ENCODE results near the gene CCDC70.
"Not testable (repeated sequence)": the region's sequence is repeated elsewhere in the genome, so short reads cannot be mapped to it uniquely, and the experiment has no call there.

The CCDC70 gene

GRCh38 chr13:51865838-51866237, 4.1 kb downstream of the CCDC70 start:
- DNase-seq: no peak

DNA sequence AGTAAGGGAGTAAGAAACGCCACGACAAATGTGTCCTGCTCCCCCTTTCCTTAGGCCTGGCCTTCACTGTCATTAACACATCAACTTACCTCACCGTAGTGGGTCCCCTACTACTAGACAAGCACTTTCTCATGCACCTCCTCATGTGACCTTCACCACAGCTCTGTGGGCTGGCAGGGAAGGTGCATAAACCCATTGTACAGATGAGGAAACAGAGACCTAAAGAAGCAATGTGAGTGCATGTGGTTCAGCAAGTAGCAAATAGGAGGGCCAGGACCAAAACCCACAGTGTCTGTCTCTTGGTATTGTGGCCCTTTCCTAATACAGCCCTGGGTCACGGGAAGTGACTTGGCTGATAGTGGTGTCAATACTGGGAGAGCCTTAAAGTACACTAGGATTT, 5.3 kb downstream of the CCDC70 start:
- no peak for DNase-seq

GRCh38 chr13:51869916-51870315, 8.1 kb downstream of the CCDC70 start:
- DNase-seq: no peak

DNA sequence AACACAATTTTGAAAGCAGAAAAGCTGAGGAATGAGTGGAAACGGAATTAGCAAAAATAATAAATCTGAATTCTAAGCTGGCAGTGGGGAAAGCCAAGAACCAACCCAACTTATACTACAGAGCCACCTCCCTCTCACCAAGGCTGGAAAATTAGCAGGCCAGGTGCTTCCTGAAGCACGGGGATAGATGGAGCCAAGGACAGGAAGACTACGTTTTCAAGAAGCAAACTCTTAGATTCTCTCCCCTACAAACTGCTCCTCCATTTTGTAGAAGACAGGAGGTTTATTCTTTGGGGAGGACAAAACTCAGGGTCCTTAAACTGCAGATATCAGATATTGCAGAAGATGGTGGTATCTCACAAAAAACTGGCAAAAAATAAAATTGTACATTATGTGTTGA, 8.8 kb downstream of the CCDC70 start:
- DNase-seq: no peak

- DNase-seq: no peak
These were observed 11.5 kb downstream of the CCDC70 start for GRCh38 chr13:51873117-51873798.

GRCh38 chr13:51873837-51874236, 12.1 kb downstream of the CCDC70 start:
- DNase-seq: no peak

GRCh38 chr13:51874651-51875050, 12.9 kb downstream of the CCDC70 start:
- no peak for DNase-seq

- no peak for DNase-seq
These were observed 17.4 kb downstream of the CCDC70 start for GRCh38 chr13:51879133-51879532.

GRCh38 chr13:51881296-51881695, 19.5 kb downstream of the CCDC70 start:
- DNase-seq: no peak

GRCh38 chr13:51882570-51883225, 20.9 kb downstream of the CCDC70 start:
- no peak for DNase-seq

- DNase-seq: no peak
These were observed 21.4 kb downstream of the CCDC70 start for GRCh38 chr13:51883226-51883600.

DNA sequence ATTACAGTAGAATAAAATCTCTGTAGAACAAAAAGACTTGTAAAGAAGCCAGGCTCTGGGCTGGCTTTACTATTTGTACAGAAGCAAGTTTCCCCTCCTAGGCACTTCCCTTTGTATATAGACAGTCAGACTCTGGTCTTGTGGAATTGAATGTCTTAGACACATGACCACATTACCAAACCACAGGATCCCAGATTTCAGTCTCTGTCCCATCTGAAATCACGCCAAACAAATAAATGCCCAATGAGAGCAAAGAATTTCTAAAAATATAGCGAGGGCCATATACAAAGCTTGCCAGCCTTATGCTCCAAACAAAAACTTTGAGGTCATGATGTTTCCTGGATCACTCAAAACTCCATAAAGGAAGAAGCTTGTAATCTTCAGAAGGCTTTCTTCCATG, 23.9 kb downstream of the CCDC70 start:
- DNase-seq: no peak

DNA sequence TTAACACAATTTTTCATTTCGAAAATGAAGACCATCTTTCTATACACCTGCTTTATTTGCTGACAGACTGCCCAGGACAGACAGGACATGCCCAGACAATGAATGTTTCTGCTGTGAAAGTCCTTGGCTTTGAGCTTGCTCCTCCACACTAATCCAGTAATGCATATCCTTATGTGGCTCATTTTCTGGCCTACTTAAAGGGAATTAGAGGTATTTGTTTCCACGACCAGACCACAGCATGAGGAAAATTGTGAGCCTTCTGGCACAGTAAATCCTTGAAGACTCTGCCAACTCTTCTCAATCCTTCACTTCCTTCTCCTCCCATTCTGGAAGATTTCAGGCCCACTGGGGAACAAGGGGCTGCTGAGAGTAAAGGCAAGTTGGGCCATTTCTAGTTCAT, 25.7 kb downstream of the CCDC70 start:
- DNase-seq: no peak

DNA sequence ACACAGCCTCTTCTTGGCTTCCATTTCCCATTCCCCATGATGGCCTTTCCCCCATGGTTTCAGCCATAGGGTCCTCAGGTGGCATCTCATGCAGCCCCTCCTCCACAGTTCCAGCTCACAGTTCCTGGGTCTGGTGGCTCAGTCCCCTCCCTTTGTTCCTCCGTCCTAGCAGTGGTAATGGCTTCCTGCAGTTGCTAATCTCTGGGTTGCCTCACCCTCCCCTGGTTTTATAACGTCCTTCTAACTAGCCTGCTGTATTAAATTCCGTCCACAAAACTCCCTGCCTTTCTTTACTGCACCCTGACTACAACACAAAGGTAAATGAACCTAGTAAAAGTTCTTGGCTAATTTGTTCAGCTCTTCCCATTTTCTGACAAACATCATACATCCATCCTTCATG, 30.9 kb downstream of the CCDC70 start:
- no peak for DNase-seq

DNA sequence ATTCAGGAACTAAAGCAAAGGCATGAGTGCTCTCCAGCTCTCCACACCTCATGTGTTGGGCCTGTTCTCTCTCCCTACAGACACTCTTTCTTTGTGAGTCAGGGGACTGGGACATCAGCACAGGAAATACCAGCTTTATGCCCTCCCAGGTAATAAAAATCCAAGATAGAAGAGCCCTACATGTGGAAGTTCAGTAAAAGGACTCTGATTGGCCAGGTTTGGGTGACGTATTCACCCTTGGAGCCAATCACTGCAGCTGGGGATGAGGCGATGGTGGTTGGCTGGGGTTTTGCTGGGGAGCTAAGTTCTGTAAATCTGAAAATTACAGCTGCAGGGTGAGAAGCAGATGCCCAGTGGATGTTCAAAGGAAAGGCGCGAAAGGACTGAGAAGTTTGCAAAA, 32.5 kb downstream of the CCDC70 start:
- no peak for DNase-seq

GRCh38 chr13:51895906-51896888, 34.4 kb downstream of the CCDC70 start:
- DNase-seq: peak; percentile 40 to 51

DNA sequence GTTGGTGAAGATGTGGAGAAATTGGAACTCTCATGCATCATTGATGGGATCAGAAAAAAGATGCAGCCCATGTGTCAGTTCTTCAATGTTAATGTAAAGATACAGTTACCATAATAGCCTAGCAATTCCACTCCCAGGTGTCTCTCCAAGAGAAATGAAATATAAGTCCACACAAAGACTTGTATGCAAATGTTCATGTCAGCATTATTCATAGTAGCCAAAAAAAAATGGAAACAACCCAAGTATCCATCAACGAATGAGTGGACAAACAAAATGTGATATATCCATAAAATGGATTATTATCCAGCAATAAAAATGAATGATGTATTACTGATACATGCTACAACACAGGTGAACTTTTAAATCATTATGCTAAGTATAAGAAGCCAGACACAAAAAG, 38.7 kb downstream of the CCDC70 start:
- DNase-seq: no peak

DNA sequence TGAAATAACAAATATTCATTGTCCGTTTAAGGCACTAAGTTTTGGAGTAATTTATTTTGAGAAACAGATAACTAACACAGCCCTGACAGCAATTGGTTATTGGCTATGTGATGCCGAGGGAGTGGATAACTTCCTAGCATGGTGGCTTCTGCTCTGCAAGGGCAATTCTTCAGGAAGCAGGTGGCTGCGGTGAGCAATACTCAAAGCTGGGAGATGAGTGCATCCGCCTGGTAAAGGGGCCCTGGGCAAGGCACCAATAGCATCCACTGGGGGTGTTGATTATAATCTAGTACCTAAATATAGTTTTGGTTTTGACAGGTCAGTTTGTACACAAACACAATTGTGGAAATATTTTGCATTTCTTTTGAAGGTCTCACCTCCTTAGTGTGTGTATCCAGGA, 41.0 kb downstream of the CCDC70 start:
- no peak for DNase-seq

DNA sequence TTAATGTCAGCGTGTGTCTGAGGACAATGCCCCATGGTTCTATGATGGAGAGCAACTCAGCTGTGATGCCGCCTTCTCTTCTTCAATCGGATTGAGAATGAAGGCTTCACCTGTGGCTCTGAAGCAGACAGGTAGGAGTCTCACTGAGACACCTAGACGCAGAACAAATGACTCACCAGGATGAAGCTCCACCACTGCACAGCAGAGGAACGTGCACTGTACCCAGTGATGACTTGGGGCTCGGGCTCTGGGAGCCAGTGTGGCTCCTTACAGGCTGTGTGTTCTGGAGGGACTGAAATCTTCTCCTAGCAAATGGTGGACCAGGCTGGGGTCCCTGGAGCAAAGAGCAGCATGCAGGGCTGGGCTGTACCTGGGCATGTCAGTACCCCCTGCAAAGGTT, 44.0 kb downstream of the CCDC70 start:
- DNase-seq: no peak

DNA sequence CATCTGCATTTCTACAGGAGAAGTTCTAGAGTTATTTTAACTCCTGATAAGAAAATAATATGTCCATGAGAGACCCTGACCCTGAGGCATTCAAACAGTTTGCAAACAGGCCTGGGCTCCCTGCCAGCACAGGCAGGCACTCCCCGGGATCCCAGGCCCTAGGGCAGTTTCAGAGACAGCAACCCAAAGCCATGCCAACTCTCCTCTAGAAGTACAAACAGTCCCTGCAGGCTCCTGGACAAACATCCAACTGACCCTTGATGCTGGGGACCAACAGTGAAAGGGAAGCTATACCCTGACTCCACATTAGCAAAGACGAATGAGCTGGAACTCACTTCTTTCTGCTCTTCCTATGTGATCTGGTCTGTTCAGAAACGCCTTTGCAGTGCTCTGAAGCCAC, 44.8 kb downstream of the CCDC70 start:
- no peak for DNase-seq

DNA sequence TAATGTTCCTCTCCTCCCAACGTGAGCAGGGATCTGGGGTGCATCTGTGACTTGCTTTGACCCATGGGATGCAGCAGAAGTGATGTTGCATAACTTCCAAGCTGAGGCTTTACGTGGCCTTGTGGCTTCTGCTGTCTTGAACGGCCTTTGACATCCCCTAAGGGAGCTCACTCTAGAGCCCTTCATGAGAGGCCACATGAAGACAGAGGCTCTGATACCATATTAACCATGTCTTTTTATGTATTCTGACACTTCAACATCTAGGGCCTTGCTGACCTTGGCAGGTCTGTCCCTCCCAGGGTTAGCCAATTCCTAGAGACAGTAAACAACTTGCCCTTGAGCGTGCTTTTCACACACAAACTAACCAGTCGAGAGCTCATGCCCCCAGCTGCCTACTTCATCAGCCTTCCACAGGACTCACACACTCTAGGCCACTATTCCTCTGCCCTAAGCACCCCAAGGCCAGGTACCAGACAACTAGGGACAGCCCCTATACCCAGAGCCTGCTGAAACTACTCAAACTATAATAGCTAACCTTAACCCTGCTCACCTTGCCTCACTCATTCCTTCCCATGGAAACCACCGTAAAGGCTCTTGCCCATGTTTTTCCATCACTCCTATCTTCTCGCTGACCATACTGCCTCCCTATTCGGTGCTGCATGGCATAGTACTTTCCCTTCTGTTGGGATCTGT, 45.4 kb downstream of the CCDC70 start:
- no peak for DNase-seq

DNA sequence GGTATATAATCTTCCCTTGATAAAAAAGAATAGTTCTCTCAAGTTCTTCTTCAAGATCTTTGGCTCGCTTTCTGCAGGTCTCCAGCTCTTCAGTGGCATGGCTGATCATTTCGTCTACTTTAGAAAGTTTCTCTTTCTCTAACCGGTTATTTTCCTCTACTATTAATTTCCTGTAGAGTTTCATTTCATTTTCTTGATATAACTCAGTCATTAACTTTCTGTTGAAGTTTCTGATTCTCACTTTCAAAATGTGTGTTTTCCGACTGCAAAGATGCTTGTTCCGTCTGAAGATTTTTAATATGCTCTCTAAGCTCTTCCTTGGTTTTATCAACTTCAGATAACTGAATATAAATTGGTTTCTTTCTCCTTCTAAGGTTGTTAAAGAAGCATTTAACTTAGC, 47.5 kb downstream of the CCDC70 start:
- not testable (repeated sequence) for DNase-seq

DNA sequence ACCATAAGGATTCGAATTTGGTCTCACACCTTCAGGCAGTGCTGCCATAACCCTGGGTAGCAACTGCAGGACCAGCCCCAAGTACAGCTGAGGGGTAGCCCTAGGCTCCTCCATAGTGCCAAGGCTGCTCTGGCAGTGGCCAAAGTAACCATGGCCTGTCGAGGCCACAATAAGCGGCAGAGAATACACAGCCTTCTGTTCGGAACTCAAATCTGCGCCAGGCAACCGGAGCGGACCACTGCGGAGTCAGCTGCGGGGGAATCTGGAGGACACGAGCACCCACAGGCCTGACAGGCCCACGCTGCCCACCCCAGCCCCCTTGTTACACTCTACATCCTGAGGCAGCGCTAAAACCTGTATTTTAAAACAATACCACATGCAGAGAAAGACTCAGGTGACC, 48.7 kb downstream of the CCDC70 start:
- DNase-seq: no peak

Measured in CD4-positive, alpha-beta T cell treated with Interleukin-1 beta for 1 hour (primary cell).